GM19023 (cell line): ENCODE measurements around the gene TEDC2.
"Not testable (repeated sequence)": the region's sequence is repeated elsewhere in the genome, so short reads cannot be mapped to it uniquely, and the experiment has no call there.

Experiments
- ATAC-seq: cut with Tn5 transposase; IDR thresholded peaks from one replicate; pipeline ENCODE4 v1.9.1; 2021; ENCODE audit warnings: mild to moderate bottlenecking, moderate library complexity; ENCODE audit not compliant: unreplicated experiment

Gene TEDC2

DNA sequence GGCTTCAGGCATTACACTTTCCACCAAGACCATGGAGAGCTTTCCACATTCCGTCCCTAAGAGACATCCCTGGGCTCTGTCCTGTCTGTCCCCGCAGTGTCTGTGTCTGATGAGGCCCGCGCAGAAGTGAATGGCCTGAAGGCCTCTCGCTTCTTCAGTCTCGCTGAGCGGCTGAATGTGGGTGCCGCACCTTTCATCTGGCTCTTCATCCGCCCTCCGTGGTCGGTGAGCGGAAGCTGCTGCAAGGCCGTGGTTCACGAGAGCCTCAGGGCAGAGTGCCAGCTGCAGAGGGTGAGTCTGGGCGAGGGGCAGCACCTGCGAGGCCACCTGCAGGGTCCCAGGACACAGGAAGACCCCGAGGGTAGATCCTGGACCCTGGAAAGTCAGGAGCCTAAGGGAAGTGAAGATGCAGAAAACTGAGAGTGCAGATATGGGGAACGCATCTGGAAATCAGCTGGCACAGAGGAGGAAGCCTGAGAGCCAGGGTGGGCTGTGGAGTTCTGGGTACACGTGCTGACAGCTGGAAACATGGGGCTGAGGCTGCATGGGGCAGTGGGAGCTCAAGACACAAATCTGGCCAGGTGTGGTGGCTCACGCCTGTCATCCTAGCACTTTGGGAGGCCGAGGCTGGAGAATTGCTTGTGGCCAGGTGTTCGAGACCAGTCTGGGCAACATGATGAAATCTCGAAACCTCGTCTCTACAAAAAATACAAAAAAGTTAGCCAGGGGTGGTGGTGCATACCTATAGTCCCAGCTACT, 22.7 kb upstream of the TEDC2 start:
- no peak for ATAC-seq

DNA sequence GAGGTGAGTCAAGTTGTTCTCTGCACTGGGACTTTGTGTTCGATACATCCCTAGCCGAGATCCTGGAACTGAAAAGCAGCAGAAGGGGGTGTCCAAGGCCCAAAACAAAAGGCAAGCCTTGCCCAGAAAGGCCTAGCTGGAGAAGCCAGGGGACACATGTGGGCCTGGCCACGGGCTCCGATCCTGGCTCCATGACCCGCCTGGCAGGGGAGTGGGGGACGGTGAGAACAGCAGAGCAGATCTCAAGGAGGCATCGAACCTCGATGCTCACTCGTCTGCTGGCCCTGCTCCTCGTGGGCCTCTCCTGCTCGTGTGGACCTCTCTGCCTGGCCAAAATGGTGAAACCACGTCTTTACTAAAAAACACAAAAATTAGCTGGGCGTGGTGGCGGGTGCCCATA, 21.8 kb upstream of the TEDC2 start:
- no peak for ATAC-seq

DNA sequence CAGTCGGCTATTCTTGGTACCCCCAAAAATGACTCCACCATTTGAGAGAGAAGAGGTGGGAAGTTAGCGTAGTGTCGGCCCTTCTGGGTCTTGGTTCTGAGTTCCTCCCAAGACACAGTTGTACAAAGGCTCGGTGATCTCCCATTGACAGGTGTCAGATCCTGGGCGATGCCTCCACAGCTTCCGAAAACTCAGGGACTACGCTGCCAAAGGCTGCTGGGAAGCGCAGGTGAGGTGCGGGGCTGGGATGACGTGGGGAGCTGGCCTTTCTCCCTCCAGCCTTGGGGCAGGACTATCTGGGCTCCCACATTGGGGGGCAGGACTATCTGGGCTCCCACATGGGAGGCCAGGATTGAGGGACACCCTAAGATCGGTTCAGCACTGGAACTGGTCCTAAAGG, 20.3 kb upstream of the TEDC2 start:
- ATAC-seq = no peak

DNA sequence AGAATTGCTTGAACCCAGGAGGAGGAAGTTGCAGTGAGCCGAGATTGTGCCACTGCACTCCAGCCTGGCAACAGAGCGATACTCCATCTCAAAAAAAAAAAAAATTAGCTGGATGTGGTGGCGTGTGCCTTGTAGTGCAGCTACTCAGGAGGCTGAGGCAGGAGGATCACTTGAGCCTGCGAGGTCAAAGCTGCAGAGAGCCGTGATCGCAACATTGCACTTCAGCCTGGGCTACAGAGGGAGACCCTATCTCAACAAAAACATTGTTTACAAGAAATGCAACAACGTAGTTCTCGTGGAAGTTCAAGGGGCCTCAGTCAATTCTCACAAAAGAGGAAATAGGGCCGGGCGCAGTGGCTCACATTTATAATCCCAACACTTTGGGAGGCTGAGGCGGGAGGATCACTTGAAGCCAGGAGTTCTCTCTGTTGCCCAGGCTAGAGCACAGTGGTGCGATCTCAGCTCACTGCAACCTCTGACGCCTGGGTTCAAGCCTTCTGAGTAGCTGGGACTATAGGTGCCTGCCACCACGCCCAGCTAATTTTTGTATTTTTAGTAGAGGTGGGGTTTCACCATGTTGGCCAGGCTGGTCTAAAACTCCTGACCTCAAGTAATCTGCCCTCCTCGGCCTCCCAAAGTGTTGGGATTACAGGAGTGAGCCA, 18.6 kb upstream of the TEDC2 start:
- not testable (repeated sequence) for ATAC-seq

DNA sequence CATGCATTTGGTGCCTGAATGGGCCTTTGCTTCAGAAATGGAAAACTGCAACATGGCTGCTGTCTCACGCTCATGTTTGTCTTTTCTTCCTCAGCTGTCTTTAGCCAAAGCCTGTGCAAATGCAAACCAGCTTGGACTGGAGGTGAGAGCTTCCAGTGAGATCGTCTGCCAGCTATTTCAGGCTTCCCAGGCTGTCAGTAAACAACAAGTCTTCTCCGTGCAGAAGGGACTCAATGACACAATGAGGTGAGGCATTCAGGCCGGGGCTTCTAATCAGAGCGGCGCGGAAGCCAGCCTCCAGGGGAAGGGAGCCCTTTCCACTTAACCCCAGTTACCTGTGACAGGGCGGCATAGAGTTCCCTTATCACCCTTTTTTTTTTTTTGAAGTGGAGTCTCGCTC, 16.4 kb upstream of the TEDC2 start:
- ATAC-seq = no peak

DNA sequence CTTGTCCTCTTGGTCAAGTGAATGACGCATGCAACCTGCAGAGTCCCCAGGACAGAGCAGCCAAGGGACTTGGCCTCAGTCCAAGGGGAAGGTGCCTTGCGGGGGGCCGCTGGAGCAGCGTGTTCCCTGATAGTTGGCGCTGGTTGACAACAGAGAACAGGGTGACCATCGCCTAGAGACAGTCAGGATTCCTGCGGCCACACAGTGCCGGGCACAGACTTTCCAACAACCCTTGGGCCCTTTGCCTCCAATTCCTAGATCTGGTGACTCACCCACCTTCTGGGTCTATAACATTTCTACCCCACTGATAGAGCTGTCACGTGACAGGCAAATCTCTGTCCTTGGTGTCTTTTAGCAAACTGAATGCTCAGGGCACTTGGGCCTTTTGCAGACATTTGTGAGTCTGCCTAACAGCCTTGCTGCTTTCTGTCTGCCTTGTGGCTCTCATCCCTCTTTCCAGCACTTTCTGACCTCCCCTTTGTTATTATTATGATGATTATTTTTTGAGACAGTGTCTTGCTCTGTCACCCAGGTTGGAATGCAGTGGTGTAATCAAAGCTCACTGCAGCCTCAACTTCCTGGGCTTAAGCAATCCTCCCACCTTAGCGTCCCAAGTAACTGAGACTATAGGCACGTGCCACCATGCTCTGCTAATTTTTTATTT, 11.9 kb upstream of the TEDC2 start:
- ATAC-seq = no peak

DNA sequence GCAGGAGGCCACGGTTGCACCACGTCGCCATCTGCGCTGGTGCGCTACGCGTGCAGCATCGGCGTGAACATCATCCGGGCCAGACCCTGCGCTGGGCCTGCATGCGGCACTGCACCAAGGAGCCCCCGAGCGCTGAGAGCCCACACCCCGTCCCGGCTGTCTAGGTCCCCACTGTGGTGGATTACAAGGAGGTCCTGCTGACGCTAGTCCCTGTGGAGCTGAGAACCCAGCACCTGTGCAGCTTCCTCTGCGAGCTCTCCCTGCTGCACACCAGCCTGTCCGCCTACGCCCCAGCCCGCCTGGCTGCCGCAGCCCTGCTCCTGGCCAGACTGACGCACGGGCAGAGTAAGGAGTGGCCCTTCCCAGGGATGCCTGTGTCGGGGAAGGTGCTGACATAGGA, 10.8 kb upstream of the TEDC2 start:
- no peak for ATAC-seq

DNA sequence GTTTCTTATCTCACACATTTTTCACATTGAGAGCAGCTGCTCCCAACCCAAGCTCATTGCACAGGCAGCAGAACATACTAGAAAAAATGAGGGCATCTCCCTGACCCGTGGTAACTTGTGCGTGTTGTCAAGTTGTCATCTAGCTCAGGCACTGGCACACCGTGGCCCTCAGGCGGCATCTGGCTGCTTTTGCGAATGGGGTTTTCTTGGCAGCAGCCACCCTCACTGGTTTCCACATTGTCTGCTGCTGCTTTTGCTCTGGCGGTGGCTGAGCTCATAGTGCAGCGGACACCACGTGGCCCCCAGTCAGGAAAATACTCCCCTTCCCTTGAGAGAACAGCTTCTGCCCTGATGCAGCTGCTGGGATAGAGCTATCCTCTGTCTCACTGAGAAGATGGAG, 9.4 kb upstream of the TEDC2 start:
- no peak for ATAC-seq

DNA sequence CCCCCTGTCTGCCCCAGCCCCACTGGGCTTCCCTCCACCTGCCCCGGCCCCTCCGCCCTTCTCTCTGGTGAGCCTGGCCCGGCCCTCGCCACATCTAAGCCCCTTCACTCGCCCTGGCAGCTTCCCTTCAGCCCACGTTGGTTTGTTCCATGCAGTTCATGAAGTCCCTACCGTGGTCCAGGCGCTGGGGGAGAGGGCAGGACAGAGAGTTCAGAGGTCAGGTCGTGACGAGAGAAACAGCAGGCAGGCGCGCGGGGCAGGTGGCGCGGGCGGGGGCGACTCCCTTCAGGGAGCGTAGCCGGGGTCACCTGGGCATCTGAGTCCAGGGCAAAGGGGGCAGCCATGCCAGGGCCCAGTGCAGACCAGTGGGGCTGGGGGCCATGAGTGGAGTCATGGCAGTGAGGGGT, 8.9 kb upstream of the TEDC2 start:
- no peak for ATAC-seq

DNA sequence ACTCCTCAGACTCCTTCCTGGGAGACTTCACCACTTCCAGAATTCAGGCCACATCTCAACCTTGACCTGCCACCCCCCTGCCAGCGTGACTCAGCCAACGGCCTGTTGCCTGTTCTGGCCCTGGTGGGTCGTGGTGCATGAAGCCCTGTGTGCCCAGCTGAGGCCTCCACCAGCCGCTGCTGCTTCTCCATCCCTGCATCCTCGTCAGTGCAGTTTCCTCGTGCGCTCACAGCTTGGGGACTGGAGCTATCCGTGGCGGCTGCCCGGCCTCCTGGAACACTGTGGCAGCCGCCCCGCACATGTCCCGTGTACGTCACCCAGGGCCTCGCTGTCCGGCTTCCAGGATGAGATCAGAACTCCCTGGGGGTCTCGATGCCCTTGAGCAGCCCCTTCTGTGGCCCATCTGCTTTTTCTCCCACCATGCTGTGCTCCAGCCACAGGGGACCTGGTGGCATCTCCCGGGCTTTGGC, 8.0 kb upstream of the TEDC2 start:
- no peak for ATAC-seq

DNA sequence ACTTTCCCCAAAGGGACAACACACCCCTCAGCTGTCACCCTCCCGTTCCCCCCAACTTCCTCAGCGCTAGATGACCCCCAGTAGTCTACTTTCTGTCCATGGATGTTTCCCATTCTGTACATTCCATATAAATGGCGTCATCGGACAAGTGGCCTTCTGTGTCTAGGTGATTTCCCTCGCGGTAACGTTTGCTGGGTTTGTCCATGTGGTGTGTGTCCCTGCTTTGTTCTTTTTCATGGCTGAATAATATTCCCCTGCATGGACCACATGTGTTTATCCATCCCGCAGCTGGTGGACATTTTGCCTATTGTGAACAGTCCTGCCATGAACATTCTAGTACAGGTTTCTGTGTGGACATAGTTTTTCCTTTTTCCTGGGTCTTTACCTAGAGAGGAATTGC, 7.3 kb upstream of the TEDC2 start:
- ATAC-seq = no peak

DNA sequence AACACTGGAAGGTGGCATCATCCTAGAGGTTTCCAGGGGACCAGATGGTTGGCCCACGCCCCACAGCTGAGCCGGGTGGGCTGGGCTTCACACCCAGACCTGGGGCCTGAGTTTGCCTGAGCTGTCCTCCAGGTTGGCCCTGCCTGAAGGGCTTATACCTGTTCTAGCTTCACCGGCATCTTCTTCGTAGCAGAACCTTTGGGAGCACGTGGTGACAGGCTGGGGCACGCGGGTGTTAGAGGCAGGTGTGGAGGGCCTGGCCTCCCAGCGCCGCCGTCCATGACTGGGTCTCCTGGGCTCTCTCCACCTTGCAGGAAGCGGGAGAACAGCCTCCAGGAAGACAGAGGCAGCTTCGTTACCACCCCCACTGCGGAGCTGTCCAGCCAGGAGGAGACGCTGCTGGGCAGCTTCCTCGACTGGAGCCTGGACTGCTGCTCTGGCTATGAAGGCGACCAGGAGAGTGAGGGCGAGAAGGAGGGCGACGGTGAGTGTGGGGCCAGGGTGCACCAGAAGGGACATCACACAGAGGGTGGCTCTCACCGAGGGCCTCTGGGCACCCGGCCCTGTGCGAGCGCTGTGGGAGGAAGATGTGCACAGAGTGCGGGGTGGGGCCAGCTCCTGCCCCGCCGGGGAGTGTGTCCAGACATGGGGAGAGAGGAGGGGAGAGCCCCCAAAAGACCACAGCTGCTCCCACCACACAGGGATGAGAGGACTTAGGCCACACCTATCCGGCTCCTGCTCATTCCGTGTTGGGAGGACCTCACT, 4.6 kb upstream of the TEDC2 start:
- ATAC-seq = no peak

DNA sequence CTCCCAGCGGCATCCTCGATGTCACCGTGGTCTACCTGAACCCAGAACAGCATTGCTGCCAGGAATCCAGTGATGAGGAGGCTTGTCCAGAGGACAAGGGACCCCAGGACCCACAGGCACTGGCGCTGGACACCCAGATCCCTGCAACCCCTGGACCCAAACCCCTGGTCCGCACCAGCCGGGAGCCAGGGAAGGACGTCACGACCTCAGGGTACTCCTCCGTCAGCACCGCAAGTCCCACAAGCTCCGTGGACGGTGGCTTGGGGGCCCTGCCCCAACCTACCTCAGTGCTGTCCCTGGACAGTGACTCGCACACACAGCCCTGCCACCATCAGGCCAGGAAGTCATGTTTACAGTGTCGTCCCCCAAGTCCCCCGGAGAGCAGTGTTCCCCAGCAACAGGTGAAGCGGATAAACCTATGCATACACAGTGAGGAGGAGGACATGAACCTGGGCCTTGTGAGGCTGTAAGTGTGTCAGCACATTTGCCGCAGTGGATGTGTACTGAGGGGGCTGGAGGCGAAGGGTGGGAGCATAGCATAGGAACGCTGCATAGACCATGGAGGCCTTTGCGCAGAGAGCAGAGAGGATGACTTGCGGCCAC, 3.3 kb upstream of the TEDC2 start:
- no peak for ATAC-seq

DNA sequence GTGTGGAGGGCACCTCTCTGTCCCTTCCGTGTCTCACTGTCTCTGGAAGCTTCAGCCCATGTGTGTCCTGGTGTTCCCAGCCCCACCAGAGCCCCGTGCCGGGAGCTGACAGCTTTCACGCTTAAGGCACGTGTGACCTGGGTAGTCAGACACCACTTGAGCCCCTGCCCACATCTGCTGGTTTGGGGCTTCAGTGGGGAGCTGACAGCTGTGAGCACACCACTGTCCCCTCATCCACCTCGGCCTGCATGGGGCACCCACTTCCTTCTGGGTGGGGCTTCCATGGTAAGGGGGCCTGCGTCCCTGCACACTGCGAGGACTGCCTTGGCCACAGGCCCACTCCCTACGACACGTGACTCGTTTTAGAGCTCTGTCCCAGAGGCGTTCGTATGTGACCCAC, 2.6 kb upstream of the TEDC2 start:
- no peak for ATAC-seq

DNA sequence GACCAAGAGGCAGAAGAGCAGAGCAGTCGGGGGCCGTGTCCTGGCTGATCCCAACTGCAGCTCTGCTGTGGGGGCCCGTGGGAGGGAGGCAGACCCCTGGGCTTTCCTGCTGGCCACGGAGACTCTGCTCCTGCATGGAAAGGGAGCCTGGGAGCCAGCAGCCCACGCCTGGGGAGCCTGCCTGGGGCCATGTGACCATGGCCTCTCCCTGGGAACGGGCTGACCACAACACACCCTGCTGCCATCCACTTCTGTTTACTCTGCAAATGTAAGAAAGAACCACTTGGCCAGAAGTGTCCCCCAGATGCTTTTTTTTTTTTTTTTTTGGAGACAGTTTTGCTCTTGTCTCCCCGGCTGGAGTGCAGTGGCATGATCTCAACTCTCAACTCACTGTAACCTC, 2.0 kb upstream of the TEDC2 start:
- no peak for ATAC-seq

DNA sequence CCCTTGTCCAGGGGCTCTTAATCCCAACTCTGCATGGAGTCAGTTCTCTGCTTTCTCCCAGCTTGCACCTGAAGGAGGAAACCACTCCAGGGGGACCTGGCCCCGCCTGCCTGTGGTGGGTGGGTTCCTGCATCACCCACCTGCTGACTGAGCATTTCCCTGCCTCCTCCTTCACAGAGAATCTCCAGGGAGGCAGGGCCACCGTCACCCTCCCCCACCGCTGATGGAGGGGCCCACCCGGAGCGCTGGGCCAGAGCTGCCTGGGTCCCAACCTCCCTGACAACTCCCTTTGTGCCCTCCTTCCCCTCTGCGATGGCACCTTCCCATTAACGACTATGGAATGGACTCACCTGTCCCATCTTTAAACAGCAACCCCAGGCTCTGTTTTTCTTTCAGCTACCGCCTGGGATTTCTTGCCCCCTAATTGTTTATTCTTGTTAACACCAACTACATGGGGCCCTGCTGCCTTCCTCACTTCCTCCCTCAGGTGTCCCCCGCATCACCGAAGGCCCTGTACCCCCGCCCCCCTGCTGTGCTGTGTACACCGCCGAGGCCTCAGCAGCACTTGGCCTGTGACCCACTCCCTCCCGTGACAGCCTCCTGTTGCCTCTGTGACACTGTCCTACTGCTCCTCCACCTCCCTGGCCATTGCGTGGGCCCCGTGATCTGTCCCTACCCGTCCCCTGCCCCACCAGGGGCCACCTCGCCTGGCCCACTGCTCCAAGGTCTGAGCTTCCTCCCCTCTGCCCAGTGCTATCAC, 842 bp upstream of the TEDC2 start:
- no peak for ATAC-seq

DNA sequence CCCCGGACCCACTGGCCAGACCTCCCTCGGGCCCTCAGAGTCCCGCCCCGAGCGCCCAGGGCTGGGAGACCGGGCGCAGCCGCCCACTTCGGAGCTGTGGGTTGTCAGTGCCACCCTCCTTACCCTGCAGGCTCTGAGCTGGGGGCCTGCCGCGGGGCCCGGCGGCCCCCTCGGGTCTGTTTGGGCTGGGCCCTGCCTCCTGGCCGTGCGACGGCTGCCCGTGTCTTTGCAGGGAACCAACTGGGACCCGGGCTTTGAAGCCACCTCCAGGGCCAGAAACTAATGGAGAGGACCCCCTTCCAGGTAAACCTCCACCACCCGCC, 443 bp downstream of the TEDC2 start:
- no peak for ATAC-seq

DNA sequence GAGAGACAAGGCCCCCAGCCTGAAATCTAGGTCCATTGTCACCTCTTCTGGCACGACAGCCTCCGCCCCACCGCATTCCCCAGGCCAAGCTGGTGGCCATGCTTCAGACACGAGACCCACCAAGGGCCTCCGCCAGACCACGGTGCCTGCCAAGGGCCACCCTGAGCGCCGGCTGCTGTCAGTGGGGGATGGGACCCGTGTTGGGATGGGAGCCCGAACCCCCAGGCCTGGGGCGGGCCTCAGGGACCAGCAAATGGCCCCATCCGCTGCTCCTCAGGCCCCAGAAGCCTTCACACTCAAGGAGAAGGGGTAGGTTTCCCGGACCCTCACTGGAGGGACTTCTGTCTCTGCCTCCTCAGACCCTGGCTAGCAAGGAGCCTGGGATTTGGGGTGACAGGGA, 1.0 kb downstream of the TEDC2 start:
- ATAC-seq = no peak

DNA sequence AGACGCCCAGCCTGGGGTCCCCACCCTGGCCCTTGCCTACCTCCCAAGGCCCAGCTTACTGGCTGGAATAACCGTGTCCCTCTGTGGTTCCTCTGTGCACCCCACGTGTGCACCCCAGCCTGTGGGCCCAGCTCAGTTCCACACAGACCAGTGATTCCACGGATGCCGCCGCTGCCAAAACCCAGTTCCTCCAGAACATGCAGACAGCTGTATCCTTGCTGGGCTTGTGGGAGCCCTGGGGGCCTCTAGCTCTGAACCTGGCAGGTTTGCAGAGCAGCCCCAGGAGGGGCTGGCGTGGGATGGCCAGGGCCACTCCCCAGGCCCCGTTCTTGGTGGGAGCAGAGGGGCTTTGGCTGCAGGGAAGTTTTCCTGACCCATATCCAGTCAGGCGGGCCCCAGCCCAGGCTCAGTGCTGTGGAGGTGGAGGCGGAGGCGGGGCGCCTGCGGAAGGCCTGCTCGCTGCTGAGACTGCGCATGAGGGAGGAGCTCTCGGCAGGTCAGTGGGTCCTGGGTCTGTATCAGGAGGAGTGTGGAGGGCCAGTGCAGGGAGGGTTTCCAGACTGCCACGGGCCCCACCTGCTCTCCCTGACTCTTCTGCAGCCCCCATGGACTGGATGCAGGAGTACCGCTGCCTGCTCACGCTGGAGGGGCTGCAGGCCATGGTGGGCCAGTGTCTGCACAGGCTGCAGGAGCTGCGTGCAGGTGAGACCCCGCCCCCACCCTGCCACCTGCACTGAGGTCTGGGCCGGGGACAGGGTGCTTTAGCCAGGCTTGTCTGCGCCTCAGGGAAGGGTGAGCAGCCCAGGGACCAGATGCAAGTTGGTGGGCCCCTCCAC, 2.3 kb downstream of the TEDC2 start:
- ATAC-seq = no peak

DNA sequence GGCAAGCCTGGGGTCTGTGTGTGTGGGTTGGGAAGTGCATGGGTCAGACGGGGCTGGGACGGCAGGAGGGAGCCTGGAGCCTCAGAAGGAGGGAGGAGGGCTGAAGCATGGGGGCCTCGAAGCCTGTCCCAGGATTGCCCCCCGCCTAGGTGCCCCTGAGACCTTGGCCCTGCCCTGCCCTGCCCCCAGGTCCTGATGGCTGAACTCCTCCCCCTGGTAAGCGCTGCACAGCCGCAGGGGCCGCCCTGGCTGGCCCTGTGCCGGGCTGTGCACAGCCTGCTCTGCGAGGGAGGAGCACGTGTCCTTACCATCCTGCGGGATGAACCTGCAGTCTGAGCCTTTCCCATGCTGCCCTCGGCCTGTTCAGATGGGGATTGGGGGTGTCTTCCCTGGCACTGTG, 4.4 kb downstream of the TEDC2 start:
- ATAC-seq = no peak
